Measurements from ENCODE around the gene RPP40.

- TF ChIP-seq, protein P1, sequence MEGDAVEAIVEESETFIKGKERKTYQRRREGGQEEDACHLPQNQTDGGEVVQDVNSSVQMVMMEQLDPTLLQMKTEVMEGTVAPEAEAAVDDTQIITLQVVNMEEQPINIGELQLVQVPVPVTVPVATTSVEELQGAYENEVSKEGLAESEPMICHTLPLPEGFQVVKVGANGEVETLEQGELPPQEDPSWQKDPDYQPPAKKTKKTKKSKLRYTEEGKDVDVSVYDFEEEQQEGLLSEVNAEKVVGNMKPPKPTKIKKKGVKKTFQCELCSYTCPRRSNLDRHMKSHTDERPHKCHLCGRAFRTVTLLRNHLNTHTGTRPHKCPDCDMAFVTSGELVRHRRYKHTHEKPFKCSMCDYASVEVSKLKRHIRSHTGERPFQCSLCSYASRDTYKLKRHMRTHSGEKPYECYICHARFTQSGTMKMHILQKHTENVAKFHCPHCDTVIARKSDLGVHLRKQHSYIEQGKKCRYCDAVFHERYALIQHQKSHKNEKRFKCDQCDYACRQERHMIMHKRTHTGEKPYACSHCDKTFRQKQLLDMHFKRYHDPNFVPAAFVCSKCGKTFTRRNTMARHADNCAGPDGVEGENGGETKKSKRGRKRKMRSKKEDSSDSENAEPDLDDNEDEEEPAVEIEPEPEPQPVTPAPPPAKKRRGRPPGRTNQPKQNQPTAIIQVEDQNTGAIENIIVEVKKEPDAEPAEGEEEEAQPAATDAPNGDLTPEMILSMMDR (IDR thresholded peaks at IDR 0.05), result no peak
- no peak for TF ChIP-seq POLR2AphosphoS5 (IDR thresholded peaks at IDR 0.05)
- no peak for TF ChIP-seq POLR2A (IDR thresholded peaks at IDR 0.05)
Measured at GRCh38 chr6:4962905-4963304, 40.9 kb downstream of the RPP40 start.

Data from prostate gland (tissue), 2 donors.